Measurements from ENCODE around the gene TSC1.

Gene TSC1

DNA sequence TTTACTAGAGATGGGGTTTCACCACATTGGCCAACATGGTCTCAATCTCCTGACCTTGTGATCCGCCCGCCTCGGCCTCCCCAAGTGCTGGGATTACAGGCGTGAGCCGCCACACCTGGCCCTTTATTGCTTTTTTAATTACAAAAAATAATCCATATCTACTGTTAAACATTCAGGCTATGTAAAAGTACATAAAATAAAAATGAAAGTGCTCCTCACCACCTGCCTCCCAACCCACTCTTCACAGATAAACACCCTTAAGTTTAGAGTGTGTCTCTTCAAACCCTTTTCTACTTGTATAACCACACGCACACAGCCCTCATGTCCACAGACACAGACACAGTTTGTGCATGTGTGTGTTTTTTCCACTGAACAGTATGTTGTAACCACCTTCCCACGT, 16.7 kb downstream of the TSC1 start:
- Mint-ChIP-seq H3K27ac (no peak overlapping the region), H3K4me1 (peaks cover 7% of the 10 kb centered on the region), H3K36me3 (peaks cover 69% of the 10 kb centered on the region), H3K4me3 (no peak overlapping the region), H3K9me3 (no peaks in the 10 kb centered on the region)
- DNase-seq (ENCODE audit: low spot score in 2 of 2): no peak
- ATAC-seq: no peak

DNA sequence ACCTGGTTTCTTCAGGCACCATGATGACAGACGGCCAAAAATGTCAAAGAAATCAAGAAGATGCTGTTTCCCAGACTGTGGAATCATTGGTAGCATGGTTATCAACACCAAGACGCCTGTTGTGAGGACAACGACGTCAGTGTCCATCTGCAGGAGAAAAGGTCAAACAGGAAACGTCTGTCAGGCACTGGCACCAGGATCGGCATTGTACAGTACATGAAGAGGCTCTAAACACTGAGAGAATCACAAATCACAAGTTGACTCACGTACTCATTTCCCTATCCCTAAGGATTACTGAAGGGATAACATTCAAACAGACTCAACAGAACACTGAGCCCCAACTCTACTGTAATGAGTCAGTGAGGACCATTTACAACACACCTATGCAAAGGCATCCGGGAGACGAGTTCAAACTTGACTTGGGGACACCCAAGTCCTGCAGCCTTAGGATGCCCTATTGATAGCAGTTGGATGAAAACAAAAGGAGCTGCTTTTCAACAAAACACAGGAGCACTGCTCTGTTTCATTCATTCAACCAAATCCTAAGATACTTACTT, 21.0 kb downstream of the TSC1 start:
- DNase-seq (ENCODE audit: low spot score in 2 of 2): no peak
- peaks cover 88% of the 10 kb centered on the region for H3K36me3 Mint-ChIP-seq

DNA sequence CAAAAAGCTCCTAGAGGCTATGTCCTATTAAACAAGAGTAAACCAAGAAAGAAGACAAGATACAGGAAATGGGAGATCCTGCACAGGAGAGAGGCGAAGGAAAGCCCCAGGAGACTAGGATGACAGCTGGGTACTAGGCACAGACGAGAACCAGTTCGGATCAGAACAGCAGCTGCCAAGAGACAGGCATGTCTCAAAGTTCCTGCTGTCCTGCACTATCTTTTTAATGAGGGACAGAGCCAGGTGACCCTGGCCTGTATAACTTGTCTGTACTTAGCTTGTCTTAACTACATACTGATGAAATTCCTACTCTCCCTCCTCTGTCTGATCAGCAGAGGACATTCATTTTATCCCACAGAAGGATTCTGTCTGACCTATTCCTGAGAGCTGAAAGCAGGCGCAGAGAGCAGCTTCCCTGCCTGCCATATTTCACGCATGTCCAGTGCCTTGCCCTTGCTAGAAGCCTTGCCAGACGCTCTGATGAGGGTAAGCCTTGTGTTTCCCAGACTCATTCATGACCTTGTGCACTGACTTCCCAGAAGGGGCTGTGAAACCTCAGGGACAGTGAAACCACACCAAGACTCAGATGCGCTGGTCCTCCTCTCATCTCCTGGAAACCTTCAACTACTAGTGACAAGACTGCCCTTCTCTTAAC, 24.7 kb downstream of the TSC1 start:
- Mint-ChIP-seq H3K27ac (peak overlapping the region; percentile 32), H3K4me3 (no peak overlapping the region), H3K4me1 (no peaks in the 10 kb centered on the region), H3K36me3 (peaks cover 82% of the 10 kb centered on the region), H3K9me3 (no peaks in the 10 kb centered on the region)
- no peak for DNase-seq (ENCODE audit: low spot score in 2 of 2)
- no peak for ATAC-seq

More for the DNA sequence above, 21.0 kb downstream of the TSC1 start:
- Mint-ChIP-seq H3K4me1 (no peaks in the 10 kb centered on the region), H3K27ac (no peak overlapping the region), H3K4me3 (no peak overlapping the region), H3K9me3 (no peaks in the 10 kb centered on the region)
- no peak for ATAC-seq

DNA sequence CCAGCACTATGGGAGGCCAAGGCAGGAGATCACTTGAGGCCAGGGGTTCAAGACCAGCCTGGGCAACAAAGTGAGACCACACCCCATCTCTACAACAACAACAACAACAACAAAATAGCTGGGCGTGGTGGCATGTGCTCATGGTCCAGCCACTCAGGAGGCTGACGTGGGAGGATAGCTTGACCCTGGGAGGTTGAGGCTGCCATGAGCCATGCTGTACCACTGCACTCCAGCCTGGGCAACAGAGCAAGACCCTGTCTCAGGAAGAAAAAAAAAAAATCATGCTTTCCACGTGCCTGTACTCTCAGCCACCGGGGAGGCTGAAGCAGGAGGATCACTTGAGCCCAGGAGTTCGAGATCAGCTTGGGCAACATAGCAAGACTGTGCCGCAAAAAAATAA, 29.5 kb downstream of the TSC1 start:
- ATAC-seq (no peak), DNase-seq (ENCODE audit: low spot score in 2 of 2) (no peak)
- H3K4me3 Mint-ChIP-seq: no peak overlapping the region
- no peaks in the 10 kb centered on the region for H3K4me1 Mint-ChIP-seq
- no peaks in the 10 kb centered on the region for H3K9me3 Mint-ChIP-seq
- peaks cover 85% of the 10 kb centered on the region for H3K36me3 Mint-ChIP-seq
- H3K27ac Mint-ChIP-seq: no peak overlapping the region

DNA sequence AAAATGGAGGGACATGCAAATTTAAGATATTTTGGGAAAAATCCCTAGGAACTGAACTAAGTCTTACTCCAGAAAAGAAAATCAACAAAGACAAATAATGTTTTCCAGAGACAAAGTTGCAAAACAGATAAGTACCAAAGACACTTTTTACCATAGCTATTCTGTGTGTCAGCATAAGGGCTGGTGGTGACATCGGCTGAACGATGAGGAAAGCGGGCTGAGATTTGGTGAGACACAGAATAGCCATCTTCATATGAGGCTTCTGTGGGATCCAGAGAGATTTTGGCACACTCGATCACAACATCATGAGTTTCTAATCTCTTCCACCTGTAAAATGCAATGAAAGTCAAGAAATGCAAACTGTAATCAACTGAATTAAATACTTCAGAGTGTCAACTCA, 32.3 kb downstream of the TSC1 start:
- Mint-ChIP-seq H3K4me3 (no peak overlapping the region), H3K9me3 (no peaks in the 10 kb centered on the region), H3K27ac (no peak overlapping the region), H3K4me1 (peaks cover 13% of the 10 kb centered on the region), H3K36me3 (peaks cover 74% of the 10 kb centered on the region)
- ATAC-seq (no peak), DNase-seq (ENCODE audit: low spot score in 2 of 2) (no peak)

DNA sequence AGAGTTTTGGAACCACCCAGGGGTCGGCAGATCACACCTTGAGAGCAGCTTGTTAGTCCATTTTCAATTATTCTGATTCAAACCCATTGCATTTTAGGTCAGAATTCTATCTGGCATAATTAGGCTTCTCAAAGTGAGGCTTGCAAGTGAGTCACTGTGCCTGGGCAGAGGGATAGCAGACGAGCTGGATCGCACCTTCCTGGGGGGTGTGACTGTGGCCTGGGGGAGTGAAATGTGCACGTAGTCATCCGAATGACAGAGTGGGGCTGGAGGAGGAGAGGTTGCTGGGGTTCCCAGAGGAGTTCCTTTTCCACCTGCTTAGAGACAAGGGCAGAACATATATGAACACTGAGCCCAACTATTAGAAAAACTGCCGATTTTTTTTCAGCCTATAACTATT, 34.0 kb downstream of the TSC1 start:
- Mint-ChIP-seq H3K27ac (no peak overlapping the region), H3K9me3 (no peaks in the 10 kb centered on the region), H3K4me3 (no peak overlapping the region), H3K4me1 (peaks cover 13% of the 10 kb centered on the region), H3K36me3 (peaks cover 65% of the 10 kb centered on the region)
- no peak for DNase-seq (ENCODE audit: low spot score in 2 of 2)
- no peak for ATAC-seq

DNA sequence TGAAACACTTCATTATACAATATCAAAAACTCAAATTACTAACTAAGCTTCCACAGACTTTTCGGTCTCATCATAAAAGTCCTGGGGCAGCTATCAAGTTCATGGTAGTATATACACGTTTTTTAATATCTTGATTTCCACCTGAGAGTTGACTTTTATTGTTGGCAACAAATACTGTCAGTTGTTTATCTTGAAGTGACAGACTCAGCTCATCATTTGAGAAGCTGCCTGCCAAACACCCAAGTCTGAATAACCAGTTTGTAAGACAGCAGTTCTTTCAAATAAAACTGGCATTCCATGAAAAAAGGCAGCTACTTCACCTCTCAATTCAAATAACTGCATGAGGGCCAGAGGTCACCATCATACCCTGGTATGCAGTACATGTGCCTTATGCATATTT, 35.1 kb downstream of the TSC1 start:
- Mint-ChIP-seq H3K4me3 (no peak overlapping the region), H3K36me3 (peaks cover 59% of the 10 kb centered on the region), H3K27ac (peak overlapping the region; percentile 68), H3K9me3 (no peaks in the 10 kb centered on the region), H3K4me1 (peaks cover 13% of the 10 kb centered on the region)
- no peak for DNase-seq (ENCODE audit: low spot score in 2 of 2)
- ATAC-seq: no peak

DNA sequence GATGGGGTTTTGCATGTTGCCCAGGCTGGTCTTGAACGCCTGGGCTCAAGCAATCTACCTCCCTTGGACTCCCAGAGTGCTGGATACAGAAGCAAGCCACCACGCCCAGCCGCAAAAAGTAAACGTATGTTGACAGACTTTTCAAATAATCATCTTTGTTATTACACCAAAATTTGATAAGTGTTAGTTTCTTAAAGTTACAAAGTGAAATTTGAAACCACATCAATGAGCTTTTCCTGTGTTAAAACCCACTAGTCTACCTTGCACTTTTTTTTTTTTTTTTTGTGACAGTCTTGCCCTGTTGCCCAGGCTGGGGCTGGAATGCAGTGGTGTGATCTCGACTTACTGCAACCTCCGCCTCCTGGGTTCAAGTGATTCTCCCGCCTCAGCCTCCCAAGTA, 35.8 kb downstream of the TSC1 start:
- Mint-ChIP-seq H3K4me3 (no peak overlapping the region), H3K36me3 (peaks cover 59% of the 10 kb centered on the region), H3K27ac (peak overlapping the region; percentile 68), H3K9me3 (no peaks in the 10 kb centered on the region), H3K4me1 (peaks cover 13% of the 10 kb centered on the region)
- ATAC-seq (no peak), DNase-seq (ENCODE audit: low spot score in 2 of 2) (no peak)

DNA sequence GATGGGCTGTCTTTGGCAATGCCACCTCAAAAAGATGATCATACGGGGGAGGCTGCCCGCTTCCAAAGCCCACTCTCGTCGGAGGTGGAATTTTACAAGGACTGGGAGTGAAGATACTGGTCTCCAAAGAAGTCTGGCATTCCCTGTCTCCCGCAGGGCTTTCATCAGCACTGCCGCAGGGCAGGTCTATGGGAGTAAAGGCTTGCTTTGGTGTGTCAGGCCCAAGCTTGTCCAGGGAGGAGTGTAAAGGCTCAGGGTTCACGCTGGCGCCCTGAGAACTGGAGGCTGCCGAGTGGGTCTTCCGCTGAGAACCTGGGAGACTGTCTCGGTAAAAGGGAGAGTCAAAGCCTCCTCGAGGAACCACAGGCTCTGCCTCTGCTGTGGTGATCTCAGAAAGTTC, 38.7 kb downstream of the TSC1 start:
- Mint-ChIP-seq H3K36me3 (peaks cover 52% of the 10 kb centered on the region), H3K4me3 (no peak overlapping the region), H3K27ac (no peak overlapping the region), H3K4me1 (peaks cover 13% of the 10 kb centered on the region), H3K9me3 (no peaks in the 10 kb centered on the region)
- ATAC-seq (no peak), DNase-seq (ENCODE audit: low spot score in 2 of 2) (no peak)

DNA sequence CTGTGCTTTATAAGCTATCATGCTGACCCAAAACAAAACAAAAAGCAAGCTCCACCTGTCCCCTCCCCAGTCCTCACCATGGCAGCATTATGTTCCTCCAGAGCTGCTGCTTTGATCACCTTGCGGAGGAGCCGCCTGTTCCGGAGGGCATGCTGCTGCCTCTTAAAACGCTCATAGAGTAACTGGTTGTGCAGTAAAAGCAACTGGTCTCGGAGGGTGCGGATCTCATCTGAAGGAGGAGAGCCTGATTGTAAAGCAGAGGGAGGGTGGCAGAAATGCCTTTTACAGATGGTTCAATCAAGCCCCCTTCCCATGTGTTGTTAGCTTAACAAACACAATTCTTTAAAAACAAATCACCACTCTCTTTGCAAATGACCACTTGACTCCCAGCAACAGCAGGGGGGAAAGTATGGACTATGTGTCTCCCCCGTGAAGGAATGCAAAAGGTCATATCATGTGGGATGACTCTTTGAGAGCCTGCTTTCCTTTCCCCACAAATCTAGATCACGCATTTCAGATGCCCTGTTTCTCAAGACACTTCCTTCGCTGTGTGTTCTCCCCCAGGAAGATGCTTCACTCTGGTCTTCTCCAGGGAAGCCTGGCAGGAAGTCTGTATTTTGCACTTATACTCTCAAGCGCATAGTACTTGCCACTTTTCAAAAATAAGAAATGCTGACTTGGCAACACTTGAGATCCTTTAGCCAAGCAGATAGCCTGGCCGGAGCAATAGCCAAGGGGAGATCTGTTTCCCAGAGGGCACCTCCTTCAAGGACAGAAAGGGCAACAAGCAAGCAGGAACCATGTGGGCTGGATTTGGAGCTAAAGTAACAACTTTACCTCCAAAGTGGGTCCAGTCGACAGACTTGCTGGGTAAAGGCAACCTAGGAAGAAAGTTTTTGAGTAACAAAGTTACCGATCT, 40.6 kb downstream of the TSC1 start:
- DNase-seq (ENCODE audit: low spot score in 2 of 2) (no peak), ATAC-seq (no peak)
- Mint-ChIP-seq H3K27ac (no peak overlapping the region), H3K36me3 (peaks cover 55% of the 10 kb centered on the region), H3K4me1 (peaks cover 6% of the 10 kb centered on the region), H3K4me3 (no peak overlapping the region), H3K9me3 (no peaks in the 10 kb centered on the region)

DNA sequence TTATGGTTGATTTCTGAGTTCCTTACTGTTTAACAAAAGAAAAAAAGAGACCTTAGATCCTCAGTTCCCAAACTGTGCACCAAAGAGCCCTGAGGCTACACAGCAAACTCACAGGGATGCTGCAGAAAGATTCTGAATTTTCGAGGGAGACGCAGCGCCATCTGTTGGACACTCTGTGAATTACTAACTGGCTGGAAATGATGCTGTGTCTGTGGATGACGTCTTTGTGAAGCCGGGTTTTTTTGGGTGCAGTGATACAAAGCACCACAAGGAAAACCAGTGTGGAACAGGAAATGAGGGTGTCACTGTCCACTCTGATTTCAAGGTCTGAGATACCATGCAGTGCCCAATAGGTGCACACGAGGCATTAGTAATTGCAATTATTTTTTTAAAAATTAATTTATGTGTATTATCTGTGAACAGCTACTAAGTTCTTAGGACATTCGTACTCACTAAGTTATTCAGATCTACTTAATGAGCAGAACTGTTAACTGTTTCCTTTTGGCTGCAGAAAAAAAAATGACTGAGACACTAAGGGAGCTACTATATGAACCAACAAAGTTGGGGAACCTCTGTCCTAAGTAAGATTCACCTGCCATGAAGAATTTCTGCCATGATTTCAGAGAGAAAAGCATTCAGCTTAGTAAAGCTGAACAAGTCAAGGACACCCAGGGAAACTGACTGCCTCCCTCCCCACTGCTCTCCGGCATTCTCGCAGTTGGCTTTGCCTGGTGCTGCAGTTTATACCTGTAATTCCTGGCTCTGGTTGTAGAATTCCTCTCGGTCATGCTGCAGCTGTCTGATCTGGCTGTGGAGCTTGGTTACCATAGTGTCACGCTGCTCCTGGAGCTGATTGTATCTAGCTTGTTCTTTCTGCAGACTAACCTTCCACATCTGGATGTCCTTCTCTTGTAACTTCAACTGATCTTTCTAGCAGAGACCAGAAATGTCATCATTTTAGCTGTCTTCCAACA, 42.3 kb downstream of the TSC1 start:
- no peaks in the 10 kb centered on the region for H3K4me1 Mint-ChIP-seq
- H3K4me3 Mint-ChIP-seq: no peak overlapping the region
- ATAC-seq: peak; percentile 97
- peaks cover 69% of the 10 kb centered on the region for H3K36me3 Mint-ChIP-seq
- DNase-seq (ENCODE audit: low spot score in 2 of 2): peak; percentile 70 to 88
- H3K9me3 Mint-ChIP-seq: no peaks in the 10 kb centered on the region
- no peak overlapping the region for H3K27ac Mint-ChIP-seq

DNA sequence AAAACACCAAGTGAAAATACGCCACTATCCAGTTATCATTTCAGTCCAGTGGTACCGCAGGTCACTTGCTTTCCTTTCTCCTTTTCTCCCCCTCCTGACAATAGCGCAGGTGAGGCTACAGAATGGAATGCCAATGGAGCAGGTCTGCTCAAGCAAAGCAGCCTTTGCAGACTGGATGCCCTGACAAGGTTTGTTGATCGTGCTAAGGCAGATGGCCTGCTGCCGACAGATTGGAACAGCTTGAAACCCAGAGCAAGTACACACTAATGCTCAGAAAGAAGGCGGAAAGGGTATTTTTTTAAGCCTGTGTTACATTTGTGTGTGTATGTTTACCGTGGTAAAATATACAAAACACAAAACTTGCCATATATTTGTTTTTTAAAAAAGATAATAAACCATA, 46.4 kb downstream of the TSC1 start:
- Mint-ChIP-seq H3K36me3 (peaks cover 65% of the 10 kb centered on the region), H3K4me3 (no peak overlapping the region), H3K27ac (peak overlapping the region; percentile 44), H3K4me1 (no peaks in the 10 kb centered on the region), H3K9me3 (no peaks in the 10 kb centered on the region)
- no peak for ATAC-seq
- DNase-seq (ENCODE audit: low spot score in 2 of 2): no peak

DNA sequence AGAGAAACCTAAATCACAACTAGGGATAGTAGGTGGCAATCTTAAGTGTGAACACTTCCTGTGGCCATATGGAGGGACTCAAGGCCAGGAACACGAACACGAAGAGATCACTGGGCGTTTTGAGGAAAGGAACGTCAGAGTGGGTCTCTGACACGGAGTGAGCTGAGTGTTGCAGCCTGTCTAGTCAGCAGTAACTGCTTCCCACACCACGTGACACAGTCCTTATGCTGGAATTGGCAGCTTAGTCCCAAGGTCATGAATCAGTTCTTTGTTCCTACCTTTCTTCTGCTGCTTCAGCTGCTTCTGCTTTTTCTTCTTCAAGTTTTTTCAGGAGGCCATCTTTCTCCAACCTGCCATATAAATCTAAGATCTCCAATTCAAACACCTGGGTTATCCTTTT, 47.5 kb downstream of the TSC1 start:
- peaks cover 60% of the 10 kb centered on the region for H3K36me3 Mint-ChIP-seq
- peak overlapping the region; percentile 44 for H3K27ac Mint-ChIP-seq
- no peak for DNase-seq (ENCODE audit: low spot score in 2 of 2)

DNA sequence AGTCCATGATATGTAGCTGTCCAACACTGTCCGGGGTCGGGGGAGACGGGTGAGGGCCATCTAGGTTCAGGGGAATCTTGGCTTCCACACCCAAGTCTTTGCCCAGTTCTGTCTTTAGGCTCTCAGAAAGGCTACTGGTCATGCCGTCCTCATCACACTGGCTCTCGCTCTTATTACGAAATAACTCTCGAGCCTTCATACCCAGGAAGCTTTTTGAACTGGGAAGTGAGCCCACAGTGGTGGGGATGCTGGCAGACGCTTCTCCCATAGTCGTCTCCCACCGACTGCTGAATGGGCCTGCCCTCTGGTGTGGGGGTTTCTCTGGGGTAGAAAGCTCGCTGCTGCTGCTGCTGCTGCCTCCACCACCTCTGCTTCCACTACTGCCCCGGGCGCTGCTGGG, 48.2 kb downstream of the TSC1 start:
- Mint-ChIP-seq H3K36me3 (peaks cover 54% of the 10 kb centered on the region), H3K4me1 (no peaks in the 10 kb centered on the region), H3K27ac (no peak overlapping the region), H3K9me3 (no peaks in the 10 kb centered on the region), H3K4me3 (no peak overlapping the region)
- ATAC-seq (no peak), DNase-seq (ENCODE audit: low spot score in 2 of 2) (no peak)

More for the DNA sequence above, 47.5 kb downstream of the TSC1 start:
- H3K4me1 Mint-ChIP-seq: no peaks in the 10 kb centered on the region
- ATAC-seq: no peak
- no peaks in the 10 kb centered on the region for H3K9me3 Mint-ChIP-seq
- H3K4me3 Mint-ChIP-seq: no peak overlapping the region

All from stimulated activated effector memory CD8-positive, alpha-beta T cell treated with anti-CD3 and anti-CD28 coated beads, Interleukin-12 subunit alpha, Interleukin-12 subunit beta, amount 100 ng/mL, for 72 hours (primary cell).